Neural progenitor cell (in vitro differentiated cells): ENCODE results near the gene NCKAP1. TPM values are rescaled to one million over a fixed set of nuclear protein-coding genes. Genes with fewer than 3 reads are reported as not detected.

ENCODE experiments used
- DNase-seq: peaks from one replicate; pipeline ENCODE4 v3.0.0-alpha.2; 2016; ENCODE audit warnings: low spot score
- H2AFZ ChIP-seq: fragments of 200-600 bp; sonication (generic); replicated peaks from 2 replicates; pipeline ENCODE4 v1.6.1; 2016; ENCODE audit warnings: antibody characterized with exemption
- H3F3A ChIP-seq: fragments of 200-600 bp; sonication (generic); 2 replicates; pipeline ENCODE4 v1.6.1; 2016; ENCODE audit warnings: antibody characterized with exemption, low read depth
- H3K27ac ChIP-seq: fragments of 200-600 bp; sonication (generic); 2 replicates; pipeline ENCODE4 v1.5.1; 2016; ENCODE audit warnings: mild to moderate bottlenecking
- H3K27me3 ChIP-seq: fragments of 200-600 bp; sonication (generic); 2 replicates; pipeline ENCODE4 v1.6.1; 2016; ENCODE audit warnings: mild to moderate bottlenecking, moderate library complexity
- H3K36me3 ChIP-seq: fragments of 200-600 bp; sonication (generic); 2 replicates; pipeline ENCODE4 v1.5.1; 2016
- H3K4me1 ChIP-seq: fragments of 200-600 bp; sonication (generic); 2 replicates; pipeline ENCODE4 v1.6.1; 2016; ENCODE audit warnings: mixed run types
- H3K4me2 ChIP-seq: fragments of 200-600 bp; sonication (generic); 2 replicates; pipeline ENCODE4 v1.6.1; 2016
- H3K4me3 ChIP-seq: fragments of 200-600 bp; sonication (generic); 2 replicates; pipeline ENCODE4 v1.5.1; 2016
- H3K79me2 ChIP-seq: fragments of 200-600 bp; sonication (generic); 2 replicates; pipeline ENCODE4 v1.6.1; 2016; ENCODE audit warnings: low read depth
- H3K9ac ChIP-seq: fragments of 200-600 bp; sonication (generic); 2 replicates; pipeline ENCODE4 v1.6.1; 2016
- H3K9me3 ChIP-seq: fragments of 200-600 bp; sonication (generic); 2 replicates; pipeline ENCODE4 v1.5.1; 2016; ENCODE audit warnings: low read depth
- H4K20me1 ChIP-seq: fragments of 200-600 bp; sonication (generic); 2 replicates; pipeline ENCODE4 v1.6.1; 2016; ENCODE audit warnings: low read depth
- H3K27ac Mint-ChIP-seq: 3 replicates; pipeline ENCODE4 v1.8.0; 2021; ENCODE audit warnings: mixed read lengths
- H3K27me3 Mint-ChIP-seq: 2 replicates; pipeline ENCODE4 v1.8.0; 2022; ENCODE audit warnings: low read depth, mild to moderate bottlenecking, inconsistent platforms, moderate library complexity, mixed read lengths; ENCODE audit not compliant: insufficient read depth
- H3K36me3 Mint-ChIP-seq: 3 replicates; pipeline ENCODE4 v1.8.0; 2021; ENCODE audit warnings: mixed read lengths
- H3K4me1 Mint-ChIP-seq: 3 replicates; pipeline ENCODE4 v1.8.0; 2021; ENCODE audit warnings: mixed read lengths
- H3K4me3 Mint-ChIP-seq: 3 replicates; pipeline ENCODE4 v1.8.0; 2021; ENCODE audit warnings: mild to moderate bottlenecking, moderate library complexity, mixed read lengths
- H3K9me3 Mint-ChIP-seq: 3 replicates; pipeline ENCODE4 v1.8.0; 2020; ENCODE audit warnings: mixed read lengths
- EZH2 ChIP-seq: fragments of 200-600 bp; sonication (generic); IDR thresholded peaks from 2 replicates; pipeline ENCODE4 v1.6.1; 2017; ENCODE audit warnings: antibody characterized with exemption, mild to moderate bottlenecking, moderate library complexity
- EZH2phosphoT487 ChIP-seq: fragments of 200-600 bp; sonication (generic); IDR thresholded peaks from 2 replicates; pipeline ENCODE4 v1.6.1; 2017; ENCODE audit warnings: antibody characterized with exemption
- total RNA-seq: library from RNA; depleted of rRNA; stranded (reverse); fragments of >200 nt; gene quantifications from 2 replicates; pipeline ENCODE4 v1.2.3, GENCODE V29; 2015; ENCODE audit warnings: low replicate concordance
- TF ChIP-seq, protein P1 (sequence below): fragments of 200-600 bp; sonication (generic); IDR thresholded peaks from 2 replicates; pipeline ENCODE4 v1.5.1; 2017; ENCODE audit warnings: antibody characterized with exemption, mild to moderate bottlenecking

Gene NCKAP1
- total RNA-seq, 1 donor from 2014 or later = 164 TPM

GRCh38 chr2:183070942-183071844 is 32.9 kb upstream of the NCKAP1 start:
- Histone ChIP-seq H3K4me3 (no peak overlapping the region), H2AFZ (peak overlapping the region; percentile 89), H3K9ac (no peak overlapping the region), H3K4me1 (no peaks in the 10 kb centered on the region), H4K20me1 (no peaks in the 10 kb centered on the region), H3K4me2 (no peak overlapping the region), H3K27ac (no peak overlapping the region), H3K36me3 (no peaks in the 10 kb centered on the region), H3F3A (no peaks in the 10 kb centered on the region), H3K9me3 (no peaks in the 10 kb centered on the region), H3K27me3 (no peaks in the 10 kb centered on the region), H3K79me2 (no peaks in the 10 kb centered on the region)
- H3K4me3 Mint-ChIP-seq = no peak overlapping the region
- TF ChIP-seq EZH2 = no peak
- TF ChIP-seq, protein P1, sequence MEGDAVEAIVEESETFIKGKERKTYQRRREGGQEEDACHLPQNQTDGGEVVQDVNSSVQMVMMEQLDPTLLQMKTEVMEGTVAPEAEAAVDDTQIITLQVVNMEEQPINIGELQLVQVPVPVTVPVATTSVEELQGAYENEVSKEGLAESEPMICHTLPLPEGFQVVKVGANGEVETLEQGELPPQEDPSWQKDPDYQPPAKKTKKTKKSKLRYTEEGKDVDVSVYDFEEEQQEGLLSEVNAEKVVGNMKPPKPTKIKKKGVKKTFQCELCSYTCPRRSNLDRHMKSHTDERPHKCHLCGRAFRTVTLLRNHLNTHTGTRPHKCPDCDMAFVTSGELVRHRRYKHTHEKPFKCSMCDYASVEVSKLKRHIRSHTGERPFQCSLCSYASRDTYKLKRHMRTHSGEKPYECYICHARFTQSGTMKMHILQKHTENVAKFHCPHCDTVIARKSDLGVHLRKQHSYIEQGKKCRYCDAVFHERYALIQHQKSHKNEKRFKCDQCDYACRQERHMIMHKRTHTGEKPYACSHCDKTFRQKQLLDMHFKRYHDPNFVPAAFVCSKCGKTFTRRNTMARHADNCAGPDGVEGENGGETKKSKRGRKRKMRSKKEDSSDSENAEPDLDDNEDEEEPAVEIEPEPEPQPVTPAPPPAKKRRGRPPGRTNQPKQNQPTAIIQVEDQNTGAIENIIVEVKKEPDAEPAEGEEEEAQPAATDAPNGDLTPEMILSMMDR = peak; percentile 66
- DNase-seq = peak; percentile 76
- no peak overlapping the region for H3K27ac Mint-ChIP-seq
- H3K4me1 Mint-ChIP-seq = no peaks in the 10 kb centered on the region
- peaks cover 3% of the 10 kb centered on the region for H3K27me3 Mint-ChIP-seq
- H3K9me3 Mint-ChIP-seq = peaks cover 11% of the 10 kb centered on the region
- no peaks in the 10 kb centered on the region for H3K36me3 Mint-ChIP-seq

GRCh38 chr2:183069174-183069573 is 30.9 kb upstream of the NCKAP1 start:
- no peaks in the 10 kb centered on the region for H3K79me2 ChIP-seq
- no peaks in the 10 kb centered on the region for H3K4me1 Mint-ChIP-seq
- peaks cover 11% of the 10 kb centered on the region for H3K9me3 Mint-ChIP-seq
- H3K4me3 ChIP-seq = no peak overlapping the region
- H3K36me3 ChIP-seq = no peaks in the 10 kb centered on the region
- no peak overlapping the region for H3K27ac ChIP-seq
- no peak for DNase-seq
- H3K27ac Mint-ChIP-seq = no peak overlapping the region
- H3K4me2 ChIP-seq = no peak overlapping the region
- no peaks in the 10 kb centered on the region for H3K9me3 ChIP-seq
- H4K20me1 ChIP-seq = no peaks in the 10 kb centered on the region
- H3K9ac ChIP-seq = no peak overlapping the region
- H3K27me3 ChIP-seq = no peaks in the 10 kb centered on the region
- H3K4me1 ChIP-seq = no peaks in the 10 kb centered on the region
- no peaks in the 10 kb centered on the region for H3F3A ChIP-seq
- H3K36me3 Mint-ChIP-seq = no peaks in the 10 kb centered on the region
- no peak overlapping the region for H3K4me3 Mint-ChIP-seq
- H2AFZ ChIP-seq = no peak overlapping the region
- TF ChIP-seq, protein P1 = no peak
- TF ChIP-seq EZH2 (no peak), EZH2phosphoT487 (no peak)
- H3K27me3 Mint-ChIP-seq = peaks cover 3% of the 10 kb centered on the region

DNA sequence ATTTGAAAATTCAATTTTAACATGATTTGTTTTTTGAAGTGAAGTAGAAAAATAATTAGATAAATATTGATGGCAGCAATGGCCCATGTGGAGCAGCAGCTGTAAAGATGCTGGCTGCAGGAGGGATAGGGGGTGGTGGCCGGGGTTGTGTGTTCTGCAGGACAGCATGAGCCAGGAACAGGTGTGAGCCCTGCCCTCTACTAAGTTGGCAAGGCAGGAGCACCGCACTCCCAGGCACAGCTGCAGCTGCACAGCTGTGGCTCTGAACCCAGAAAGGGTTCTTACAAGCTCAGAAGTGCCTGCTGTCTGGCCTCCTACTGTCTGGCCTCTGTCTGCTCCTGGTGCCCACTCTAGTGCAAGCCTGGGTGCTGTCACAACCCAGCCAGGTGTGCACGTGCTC is 30.3 kb upstream of the NCKAP1 start:
- no peak overlapping the region for H3K27ac Mint-ChIP-seq
- no peak for TF ChIP-seq EZH2
- TF ChIP-seq, protein P1 = no peak
- TF ChIP-seq EZH2phosphoT487 = no peak
- no peaks in the 10 kb centered on the region for H3K79me2 ChIP-seq
- peaks cover 3% of the 10 kb centered on the region for H3K27me3 Mint-ChIP-seq
- no peak overlapping the region for H2AFZ ChIP-seq
- H3K4me3 ChIP-seq = no peak overlapping the region
- H4K20me1 ChIP-seq = no peaks in the 10 kb centered on the region
- no peaks in the 10 kb centered on the region for H3K36me3 ChIP-seq
- DNase-seq = no peak
- no peaks in the 10 kb centered on the region for H3F3A ChIP-seq
- H3K4me1 ChIP-seq = no peaks in the 10 kb centered on the region
- H3K4me3 Mint-ChIP-seq = no peak overlapping the region
- no peak overlapping the region for H3K27ac ChIP-seq
- H3K36me3 Mint-ChIP-seq = no peaks in the 10 kb centered on the region
- no peaks in the 10 kb centered on the region for H3K27me3 ChIP-seq
- H3K9me3 Mint-ChIP-seq = peaks cover 11% of the 10 kb centered on the region
- no peaks in the 10 kb centered on the region for H3K9me3 ChIP-seq
- H3K4me1 Mint-ChIP-seq = peaks cover 3% of the 10 kb centered on the region
- no peak overlapping the region for H3K4me2 ChIP-seq
- H3K9ac ChIP-seq = no peak overlapping the region
